LNCaP clone FGC (cell line): ENCODE measurements around the gene FLNA.

Experiments used
- DNase-seq: peaks from one replicate; pipeline ENCODE4 v3.0.0-alpha.2; 2011; ENCODE audit warnings: low read depth
- H3K4me3 ChIP-seq: 2 replicates; pipeline ENCODE4 v1.5.1; 2011; ENCODE audit warnings: mild to moderate bottlenecking, low read depth, low read length, control low read depth
- CTCF ChIP-seq: IDR thresholded peaks from 2 replicates; pipeline ENCODE4 v1.5.1; 2012; ENCODE audit warnings: mild to moderate bottlenecking; ENCODE audit not compliant: control insufficient read depth, insufficient read depth; ENCODE audit errors: extremely low read depth

FLNA gene

GRCh38 chrX:154334496-154334895, 39.9 kb downstream of the FLNA start:
- DNase-seq, result no peak
- no peak overlapping the region for H3K4me3 ChIP-seq
- no peak for TF ChIP-seq CTCF

- no peak for TF ChIP-seq CTCF
- no peak overlapping the region for H3K4me3 ChIP-seq
- no peak for DNase-seq
These were observed 40.6 kb downstream of the FLNA start for GRCh38 chrX:154333837-154334271.

GRCh38 chrX:154333116-154333515, 41.3 kb downstream of the FLNA start:
- no peak for TF ChIP-seq CTCF
- no peak for DNase-seq
- H3K4me3 ChIP-seq, result no peak overlapping the region

- no peak for TF ChIP-seq CTCF
- no peak for DNase-seq
- H3K4me3 ChIP-seq, result no peak overlapping the region
These were observed 41.9 kb downstream of the FLNA start for GRCh38 chrX:154332561-154332960.

- DNase-seq, result no peak
These were observed 45.1 kb downstream of the FLNA start for GRCh38 chrX:154329294-154329693.

GRCh38 chrX:154328646-154329045, 45.8 kb downstream of the FLNA start:
- DNase-seq, result no peak
- no peak for TF ChIP-seq CTCF
- H3K4me3 ChIP-seq, result no peak overlapping the region

More at GRCh38 chrX:154329294-154329693, 45.1 kb downstream of the FLNA start:
- no peak for TF ChIP-seq CTCF
- H3K4me3 ChIP-seq, result no peak overlapping the region

- no peak overlapping the region for H3K4me3 ChIP-seq
- TF ChIP-seq CTCF, result no peak
- no peak for DNase-seq
These were observed 47.2 kb downstream of the FLNA start for GRCh38 chrX:154327038-154327820.
